Breast epithelium (tissue), 3 donors: ENCODE data around the gene HSPA4.

ENCODE experiments used
- POLR2A ChIP-seq: fragments of 450-650 bp; IDR thresholded peaks from one replicate; pipeline ENCODE4 v1.6.1; 2016; ENCODE audit warnings: antibody characterized with exemption, mild to moderate bottlenecking, moderate library complexity
- POLR2AphosphoS5 ChIP-seq, 3 donors: sonication (generic); formaldehyde crosslinking; IDR thresholded peaks; one replicate each; pipeline ENCODE4 v1.6.1; 2017; ENCODE audit warnings: antibody characterized with exemption in 3 of 3
- TF ChIP-seq, protein P1 (sequence below), 3 donors: fragments of 450-650 bp; IDR thresholded peaks; one replicate each; pipeline ENCODE4 v1.5.1; 2016 to 2017; ENCODE audit warnings: antibody characterized with exemption in 3 of 3, mild to moderate bottlenecking in 3 of 3, moderate library complexity in 3 of 3

DNA sequence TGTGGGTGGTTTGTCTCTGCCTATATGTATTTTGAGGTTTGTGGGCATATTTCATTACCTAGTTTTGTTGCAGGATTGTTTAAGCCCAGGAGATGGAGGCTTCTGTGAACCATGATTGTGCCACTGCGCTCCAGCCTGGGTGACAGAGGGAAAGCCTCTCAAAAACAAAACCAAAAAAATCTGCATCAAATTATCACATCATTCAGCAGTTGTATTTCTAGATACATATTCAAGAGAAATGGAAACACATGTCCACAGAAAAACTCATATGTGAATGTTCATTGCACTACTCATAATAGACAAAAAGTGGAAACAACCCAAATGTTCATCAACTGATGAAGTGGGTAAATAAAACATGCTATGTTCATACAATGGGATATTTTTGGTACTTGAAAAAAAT, 29.9 kb downstream of the HSPA4 start:
- TF ChIP-seq, protein P1, sequence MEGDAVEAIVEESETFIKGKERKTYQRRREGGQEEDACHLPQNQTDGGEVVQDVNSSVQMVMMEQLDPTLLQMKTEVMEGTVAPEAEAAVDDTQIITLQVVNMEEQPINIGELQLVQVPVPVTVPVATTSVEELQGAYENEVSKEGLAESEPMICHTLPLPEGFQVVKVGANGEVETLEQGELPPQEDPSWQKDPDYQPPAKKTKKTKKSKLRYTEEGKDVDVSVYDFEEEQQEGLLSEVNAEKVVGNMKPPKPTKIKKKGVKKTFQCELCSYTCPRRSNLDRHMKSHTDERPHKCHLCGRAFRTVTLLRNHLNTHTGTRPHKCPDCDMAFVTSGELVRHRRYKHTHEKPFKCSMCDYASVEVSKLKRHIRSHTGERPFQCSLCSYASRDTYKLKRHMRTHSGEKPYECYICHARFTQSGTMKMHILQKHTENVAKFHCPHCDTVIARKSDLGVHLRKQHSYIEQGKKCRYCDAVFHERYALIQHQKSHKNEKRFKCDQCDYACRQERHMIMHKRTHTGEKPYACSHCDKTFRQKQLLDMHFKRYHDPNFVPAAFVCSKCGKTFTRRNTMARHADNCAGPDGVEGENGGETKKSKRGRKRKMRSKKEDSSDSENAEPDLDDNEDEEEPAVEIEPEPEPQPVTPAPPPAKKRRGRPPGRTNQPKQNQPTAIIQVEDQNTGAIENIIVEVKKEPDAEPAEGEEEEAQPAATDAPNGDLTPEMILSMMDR (IDR thresholded peaks at IDR 0.05) = no peak
- TF ChIP-seq POLR2AphosphoS5 (IDR thresholded peaks at IDR 0.05) (no peak), POLR2A (no peak)
